Heart left ventricle (tissue), 13 donors: Measurements from ENCODE around the gene TEKT4.

Experiments used
- CTCF ChIP-seq, 12 donors: fragments of 200-600 bp; sonication (generic) in 4 of 12; IDR thresholded peaks; one replicate each; pipeline versions ENCODE4 v1.5.0 to v1.8.0; 2018 to 2022; ENCODE audit warnings: antibody characterized with exemption in 12 of 12, mild to moderate bottlenecking in 5 of 12
- POLR2A ChIP-seq, 2 donors: fragments of 450-650 bp; IDR thresholded peaks; one replicate each; pipeline ENCODE4 v1.6.1; 2017; ENCODE audit warnings: antibody characterized with exemption in 2 of 2, mild to moderate bottlenecking in 2 of 2, moderate library complexity in 2 of 2
- donor health status: ischemic (EF 13 %, LVEDD 7.1; RV severe dilation, severe dysfunction).
- donor health status: DM: no; HTN: yes; CAD: no.
- donor health status: DM: no; HTN: no; CAD: no.
- donor health status: ischemic (EF 25% LVEDD 6.9; RV normal size, moderate dysfunction).
- donor health status: ischemic (EF 25% LVEDD 5.7; RV mildly dilated, moderate dysfunction).
- donor health status: ischemic (EF 35%, LVEDD 5.7; RV mildly dilated, moderate dysfunction).
- donor health status: nonischemic (EF 11% LVEDD 7.7; RV severe dilation, severe dysfunction).
- donor health status: DM: yes; HTN: yes; CAD: no.
- donor health status: PGD.
- donor health status: ischemic (EF 29% LVEDD 5.4; RV normal size, mild dysfunction).
- donor health status: nonischemic (EF 23%, LVEDD 6.1; RV moderate dilation, normal function).

- TF ChIP-seq CTCF (IDR thresholded peaks at IDR 0.05) (no peak), POLR2A (IDR thresholded peaks at IDR 0.05) (no peak)
Observed at GRCh38 chr2:94871226-94872087, at the start of gene TEKT4.
